G401.6 (cell line): Measurements from ENCODE around the gene TRIM17.

ENCODE experiments used
- FAIRE-seq: peaks from 2 replicates; lab custom pipeline; 2012; peaks lifted over from hg19 to GRCh38; lab: Jason Lieb, UNC

Gene TRIM17

GRCh38 chr1:228366866-228367741 lies 49.6 kb downstream of the TRIM17 start:
- FAIRE-seq, result no peak

GRCh38 chr1:228366062-228366865 lies 50.4 kb downstream of the TRIM17 start:
- FAIRE-seq, result no peak

GRCh38 chr1:228365271-228366061 lies 51.2 kb downstream of the TRIM17 start:
- FAIRE-seq, result no peak

- no peak for FAIRE-seq
These were observed 51.9 kb downstream of the TRIM17 start for GRCh38 chr1:228364706-228365213.

GRCh38 chr1:228364068-228364705 lies 52.5 kb downstream of the TRIM17 start:
- FAIRE-seq, result no peak

GRCh38 chr1:228363686-228364067 lies 53.0 kb downstream of the TRIM17 start:
- FAIRE-seq, result no peak

GRCh38 chr1:228362884-228363450 lies 53.7 kb downstream of the TRIM17 start:
- FAIRE-seq, result no peak

GRCh38 chr1:228362141-228362883 lies 54.3 kb downstream of the TRIM17 start:
- FAIRE-seq, result no peak

- FAIRE-seq, result no peak
These were observed 55.1 kb downstream of the TRIM17 start for GRCh38 chr1:228361314-228362140.

- FAIRE-seq, result no peak
These were observed 55.9 kb downstream of the TRIM17 start for GRCh38 chr1:228360533-228361313.

GRCh38 chr1:228359613-228360532 lies 56.8 kb downstream of the TRIM17 start:
- no peak for FAIRE-seq

GRCh38 chr1:228358764-228359612 lies 57.7 kb downstream of the TRIM17 start:
- no peak for FAIRE-seq

GRCh38 chr1:228358039-228358763 lies 58.5 kb downstream of the TRIM17 start:
- no peak for FAIRE-seq
